GM18507 (cell line): Measurements from ENCODE around the gene HOXC6.
"Not testable (repeated sequence)": the region's sequence is repeated elsewhere in the genome, so short reads cannot be mapped to it uniquely, and the experiment has no call there.

Source experiments
- DNase-seq: peaks from one replicate; pipeline ENCODE4 v3.0.0; 2011; ENCODE audit warnings: low read depth; ENCODE audit not compliant: insufficient read length; ENCODE audit errors: extremely low spot score
- FAIRE-seq: peaks from 2 replicates; lab custom pipeline; 2011; peaks lifted over from hg19 to GRCh38; lab: Jason Lieb, UNC

HOXC6 gene

GRCh38 chr12:54071942-54072341 is 43.7 kb downstream of the HOXC6 start:
- no peak for DNase-seq
- no peak for FAIRE-seq

GRCh38 chr12:54074308-54074707 is 46.1 kb downstream of the HOXC6 start:
- DNase-seq (no peak), FAIRE-seq (no peak)

GRCh38 chr12:54075409-54075808 is 47.2 kb downstream of the HOXC6 start:
- FAIRE-seq: no peak

GRCh38 chr12:54075974-54076373 is 47.7 kb downstream of the HOXC6 start:
- FAIRE-seq (no peak), DNase-seq (no peak)

More at GRCh38 chr12:54075409-54075808, 47.2 kb downstream of the HOXC6 start:
- no peak for DNase-seq

GRCh38 chr12:54077843-54078242 is 49.6 kb downstream of the HOXC6 start:
- not testable (repeated sequence) for FAIRE-seq, DNase-seq

- FAIRE-seq, DNase-seq: not testable (repeated sequence)
These were observed 50.9 kb downstream of the HOXC6 start for GRCh38 chr12:54079115-54079514.
